Stomach (tissue), 9 donors: ENCODE data around the gene TAF4B. TPM values are rescaled to one million over a fixed set of nuclear protein-coding genes. Genes with fewer than 3 reads are reported as not detected.
A peak's percentile ranks its signal among the peaks of the same experiment; 100 is the strongest.
"Not testable (repeated sequence)": the region's sequence is repeated elsewhere in the genome, so short reads cannot be mapped to it uniquely, and the experiment has no call there.

ENCODE experiments used
- DNase-seq, 2 donors: peaks; one replicate each; pipeline versions ENCODE4 v3.0.0 to v3.0.0-alpha.2; 2013 to 2019
- H3K27ac ChIP-seq, 5 donors: fragments of 200-600 bp in 4 of 5; sonication (generic) in 4 of 5; one replicate each; pipeline ENCODE4 v1.5.1; 2013 to 2019; ENCODE audit warnings: mild to moderate bottlenecking in 1 of 5, moderate library complexity in 1 of 5
- H3K27me3 ChIP-seq, 3 donors: fragments of 200-600 bp; sonication (generic); one replicate each; pipeline ENCODE4 v1.5.1; 2017 to 2019; ENCODE audit warnings: mixed run types in 1 of 3
- H3K36me3 ChIP-seq, 4 donors: fragments of 200-600 bp; sonication (generic); 1 replicate in 3 of 4; 2 replicates in 1 of 4; pipeline ENCODE4 v1.5.1; 2016 to 2019
- H3K4me1 ChIP-seq, 4 donors: fragments of 200-600 bp; sonication (generic); one replicate each; pipeline ENCODE4 v1.5.1; 2016 to 2019
- H3K4me3 ChIP-seq, 4 donors: fragments of 200-600 bp; sonication (generic) in 3 of 4; one replicate each; pipeline ENCODE4 v1.5.1; 2016 to 2019; ENCODE audit warnings: mild to moderate bottlenecking in 1 of 4
- H3K9me3 ChIP-seq, 4 donors: fragments of 200-600 bp; sonication (generic); one replicate each; pipeline ENCODE4 v1.5.1; 2016 to 2019
- EP300 ChIP-seq: sonication (generic); formaldehyde crosslinking; IDR thresholded peaks from one replicate; pipeline ENCODE4 v1.6.1; 2017; ENCODE audit warnings: antibody characterized with exemption
- POLR2A ChIP-seq, 4 donors: fragments of 450-650 bp; IDR thresholded peaks; one replicate each; pipeline ENCODE4 v1.6.1; 2016; ENCODE audit warnings: antibody characterized with exemption in 4 of 4, control low read depth in 2 of 4, mild to moderate bottlenecking in 1 of 4, moderate library complexity in 1 of 4
- POLR2AphosphoS5 ChIP-seq, 3 donors: sonication (generic); formaldehyde crosslinking; IDR thresholded peaks; one replicate each; pipeline ENCODE4 v1.6.1; 2016; ENCODE audit warnings: antibody characterized with exemption in 3 of 3
- WGBS, 5 donors: extraction: QIAGEN DNeasy Blood & Tissue Kit in 3 of 5; methylation state at CpG; one replicate each; pipeline versions ENCODE4 v1.1.5 to v1.1.7; 2013 to 2018; 5-methylcytosine and 5-hydroxymethylcytosine counted together
- intact Hi-C: fragments of 100-400 bp; cut with DNase I; formaldehyde crosslinking; loops from one replicate; pipeline ENCODE4 v1.15.1; 2023; ENCODE audit warnings: low total_unique reads
- polyA plus RNA-seq, 3 donors: library from polyadenylated mRNA; stranded (reverse); fragments of 200-250 nt; gene quantifications; one replicate each; pipeline ENCODE4 v1.2.3, GENCODE V29; 2013
- total RNA-seq, 5 donors: library from RNA; depleted of rRNA; stranded (reverse); fragments of >200 nt; gene quantifications; one replicate each; pipeline versions ENCODE4 v1.1.0 to v1.2.3, GENCODE V29; 2014 to 2016
- TF ChIP-seq, protein P1 (sequence below), 7 experiments: fragments of 450-650 bp in 4 of 7; fragments of 200-600 bp in 3 of 7; sonication (generic) in 3 of 7; IDR thresholded peaks; one replicate each; pipeline ENCODE4 v1.5.1; 2016 to 2019; ENCODE audit warnings: antibody characterized with exemption in 7 of 7, control low read depth in 2 of 7, mild to moderate bottlenecking in 1 of 7
- donor health status: healthy with polysubstance abuse.
- donor health status: Bipolar disorder and iron deficiency.
- donor health status: healthy.

Gene TAF4B
- total and polyA plus RNA-seq, 8 donors, result 0.58 to 33.6 (median 5.0) TPM

DNA sequence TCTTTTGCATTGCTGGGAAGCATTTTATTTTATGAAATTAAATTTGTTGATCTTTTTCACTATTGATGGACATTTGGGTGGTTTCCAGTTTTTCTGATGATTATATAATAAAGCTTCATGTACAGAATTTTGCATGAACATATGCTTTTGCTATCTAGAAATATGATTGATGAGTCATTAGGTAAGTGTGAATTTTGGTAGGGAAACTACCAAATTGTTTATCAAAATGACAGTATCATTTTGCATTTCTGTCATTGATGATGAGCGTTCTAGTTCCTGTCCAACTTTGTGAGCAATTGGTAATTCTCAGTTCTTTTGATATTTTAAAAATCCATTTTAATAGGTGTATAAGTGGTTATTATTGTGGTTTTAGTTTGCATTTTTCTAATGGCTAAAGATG is 67.7 kb downstream of the TAF4B start:
- Histone ChIP-seq H3K27ac (no peak overlapping the region), H3K36me3 (peaks cover 0 to 15% (median 5%) of the 10 kb centered on the region in 4 donors), H3K4me3 (no peak overlapping the region), H3K9me3 (no peaks in the 10 kb centered on the region), H3K27me3 (no peaks in the 10 kb centered on the region), H3K4me1 (no peaks in the 10 kb centered on the region)
- WGBS, 5 donors, result 86 to 95% (median 91%) methylated on average over 1 of the region's 1 CpG
- intact Hi-C loops, result no loop called here
- no peak for DNase-seq
- TF ChIP-seq POLR2A (IDR thresholded peaks at IDR 0.05), result no peak
- TF ChIP-seq POLR2AphosphoS5 (IDR thresholded peaks at IDR 0.05), result no peak
- TF ChIP-seq EP300, result no peak
- TF ChIP-seq, protein P1, sequence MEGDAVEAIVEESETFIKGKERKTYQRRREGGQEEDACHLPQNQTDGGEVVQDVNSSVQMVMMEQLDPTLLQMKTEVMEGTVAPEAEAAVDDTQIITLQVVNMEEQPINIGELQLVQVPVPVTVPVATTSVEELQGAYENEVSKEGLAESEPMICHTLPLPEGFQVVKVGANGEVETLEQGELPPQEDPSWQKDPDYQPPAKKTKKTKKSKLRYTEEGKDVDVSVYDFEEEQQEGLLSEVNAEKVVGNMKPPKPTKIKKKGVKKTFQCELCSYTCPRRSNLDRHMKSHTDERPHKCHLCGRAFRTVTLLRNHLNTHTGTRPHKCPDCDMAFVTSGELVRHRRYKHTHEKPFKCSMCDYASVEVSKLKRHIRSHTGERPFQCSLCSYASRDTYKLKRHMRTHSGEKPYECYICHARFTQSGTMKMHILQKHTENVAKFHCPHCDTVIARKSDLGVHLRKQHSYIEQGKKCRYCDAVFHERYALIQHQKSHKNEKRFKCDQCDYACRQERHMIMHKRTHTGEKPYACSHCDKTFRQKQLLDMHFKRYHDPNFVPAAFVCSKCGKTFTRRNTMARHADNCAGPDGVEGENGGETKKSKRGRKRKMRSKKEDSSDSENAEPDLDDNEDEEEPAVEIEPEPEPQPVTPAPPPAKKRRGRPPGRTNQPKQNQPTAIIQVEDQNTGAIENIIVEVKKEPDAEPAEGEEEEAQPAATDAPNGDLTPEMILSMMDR (IDR thresholded peaks at IDR 0.05), result no peak

DNA sequence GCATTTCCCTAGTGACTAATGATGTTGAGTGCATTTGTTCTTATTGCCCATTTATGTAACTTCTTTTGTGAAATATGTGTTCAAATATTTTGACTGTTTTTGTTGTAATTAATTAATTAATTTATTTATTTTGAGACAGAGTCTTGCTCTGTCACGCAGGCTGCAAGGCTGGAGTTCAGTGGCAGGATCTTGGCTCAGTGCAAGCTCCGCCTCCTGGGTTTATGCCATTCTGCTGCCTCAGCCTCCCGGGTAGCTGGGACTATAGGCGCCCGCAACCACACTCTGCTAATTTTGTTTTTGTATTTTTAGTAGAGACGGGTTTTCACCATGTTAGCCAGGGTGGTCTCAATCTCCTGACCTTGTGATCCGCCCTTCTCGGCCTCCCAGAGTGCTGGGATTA is 71.9 kb downstream of the TAF4B start:
- no peaks in the 10 kb centered on the region for H3K27me3 ChIP-seq
- H3K4me1 ChIP-seq, result no peaks in the 10 kb centered on the region
- H3K4me3 ChIP-seq, result no peak overlapping the region
- intact Hi-C loops, result no loop called here
- DNase-seq, result no peak
- H3K36me3 ChIP-seq, result peaks cover 0 to 9% (median 2%) of the 10 kb centered on the region in 4 donors
- WGBS, 5 donors, result 93 to 96% (median 95%) methylated on average over 8 of the region's 8 CpGs
- TF ChIP-seq POLR2AphosphoS5 (IDR thresholded peaks at IDR 0.05), result no peak
- no peak for TF ChIP-seq EP300
- TF ChIP-seq, protein P1 (IDR thresholded peaks at IDR 0.05), result no peak
- TF ChIP-seq POLR2A (IDR thresholded peaks at IDR 0.05), result no peak
- no peaks in the 10 kb centered on the region for H3K9me3 ChIP-seq
- H3K27ac ChIP-seq, result no peak overlapping the region

DNA sequence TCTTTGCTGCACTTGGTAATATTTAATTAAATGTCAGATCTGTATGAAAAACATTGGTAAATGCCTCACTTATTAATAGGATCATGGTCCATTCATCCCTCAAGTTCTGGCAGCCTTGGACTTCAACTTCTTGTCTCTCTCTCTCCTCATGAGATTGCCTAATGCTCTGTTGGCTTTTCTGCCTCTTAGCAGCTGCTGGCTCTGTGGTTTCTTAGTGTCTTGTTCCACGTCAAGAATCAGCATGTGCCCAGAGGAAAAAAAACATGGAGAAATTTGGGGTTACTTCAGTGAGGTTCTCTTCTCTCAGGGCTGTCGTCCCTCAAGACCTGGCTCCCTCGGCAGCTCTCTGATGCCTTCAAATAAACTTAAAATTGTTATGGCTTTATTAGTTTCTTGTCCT is 75.4 kb downstream of the TAF4B start:
- Histone ChIP-seq H3K36me3 (no peaks in the 10 kb centered on the region), H3K27ac (no peak overlapping the region), H3K4me3 (no peak overlapping the region), H3K27me3 (no peaks in the 10 kb centered on the region), H3K4me1 (no peaks in the 10 kb centered on the region), H3K9me3 (no peaks in the 10 kb centered on the region)
- WGBS, 5 donors, result 61 to 78% (median 67%) methylated on average over 3 of the region's 3 CpGs
- intact Hi-C loops, result no loop called here
- peak in 1 of 2 donors; percentile 6 for DNase-seq
- TF ChIP-seq EP300, result no peak
- TF ChIP-seq, protein P1 (IDR thresholded peaks at IDR 0.05), result no peak
- no peak for TF ChIP-seq POLR2AphosphoS5 (IDR thresholded peaks at IDR 0.05)
- no peak for TF ChIP-seq POLR2A (IDR thresholded peaks at IDR 0.05)

DNA sequence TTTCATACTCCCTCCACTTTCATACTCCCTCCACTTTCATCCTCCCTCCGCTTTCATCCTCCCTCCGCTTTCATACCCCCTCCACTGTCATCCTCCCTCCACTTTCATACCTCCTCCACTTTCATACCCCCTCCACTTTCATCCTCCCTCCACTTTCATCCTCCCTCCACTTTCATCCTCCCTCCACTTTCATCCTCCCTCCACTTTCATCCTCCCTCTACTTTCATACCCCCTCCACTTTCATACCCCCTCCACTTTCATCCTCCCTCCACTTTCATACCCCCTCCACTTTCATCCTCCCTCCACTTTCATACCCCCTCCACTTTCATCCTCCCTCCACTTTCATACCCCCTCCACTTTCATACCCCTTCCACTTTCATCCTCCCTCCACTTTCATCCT is 77.0 kb downstream of the TAF4B start:
- H3K4me1 ChIP-seq, H3K36me3 ChIP-seq, DNase-seq, intact Hi-C loops, H3K27ac ChIP-seq, H3K9me3 ChIP-seq, H3K4me3 ChIP-seq, H3K27me3 ChIP-seq: not testable (repeated sequence)
- WGBS, 5 donors, result 71 to 100% (median 96%) methylated on average over 2 of the region's 2 CpGs

DNA sequence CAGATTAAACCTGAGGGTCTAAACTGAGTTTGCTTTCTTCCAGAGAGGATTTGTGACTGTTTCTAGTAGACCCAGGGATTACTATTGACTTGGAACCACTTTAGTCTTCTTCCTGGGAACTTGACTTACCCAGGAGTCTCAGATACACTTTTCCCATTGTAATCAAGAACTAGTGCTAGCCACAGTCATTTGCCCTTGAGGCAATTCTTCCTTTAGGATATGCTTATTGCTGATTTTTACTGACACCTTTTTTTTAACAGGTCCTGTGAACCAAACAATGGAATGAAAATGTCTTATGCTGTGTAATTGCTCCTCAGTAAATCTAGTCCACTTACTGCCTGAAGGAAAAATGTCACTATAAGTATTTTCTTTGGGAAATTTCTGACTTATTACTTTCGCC is 78.3 kb downstream of the TAF4B start:
- WGBS, 5 donors, result 88 to 97% (median 96%) methylated on average over 1 of the region's 1 CpG

More for the DNA sequence above, 78.3 kb downstream of the TAF4B start:
- intact Hi-C loops, result no loop called here
- no peaks in the 10 kb centered on the region for H3K27me3 ChIP-seq
- no peak for TF ChIP-seq EP300
- no peak for TF ChIP-seq POLR2AphosphoS5 (IDR thresholded peaks at IDR 0.05)
- TF ChIP-seq, protein P1 (IDR thresholded peaks at IDR 0.05), result no peak
- no peak for TF ChIP-seq POLR2A (IDR thresholded peaks at IDR 0.05)
- no peaks in the 10 kb centered on the region for H3K4me1 ChIP-seq
- no peak overlapping the region for H3K27ac ChIP-seq
- no peaks in the 10 kb centered on the region for H3K9me3 ChIP-seq
- no peak overlapping the region for H3K4me3 ChIP-seq
- no peaks in the 10 kb centered on the region for H3K36me3 ChIP-seq
- no peak for DNase-seq
